AG09319 (cell line): ENCODE data around the gene EYS.

Experiments
- DNase-seq: peaks from one replicate; pipeline ENCODE4 v3.0.0-alpha.2; 2010; ENCODE audit warnings: low read depth; ENCODE audit errors: extremely low read depth
- TF ChIP-seq, protein P1 (sequence below): IDR thresholded peaks from 2 replicates; pipeline ENCODE4 v1.5.1; 2011; ENCODE audit warnings: low read depth, mild to moderate bottlenecking, inconsistent platforms, low read length, moderate library complexity

EYS gene

DNA sequence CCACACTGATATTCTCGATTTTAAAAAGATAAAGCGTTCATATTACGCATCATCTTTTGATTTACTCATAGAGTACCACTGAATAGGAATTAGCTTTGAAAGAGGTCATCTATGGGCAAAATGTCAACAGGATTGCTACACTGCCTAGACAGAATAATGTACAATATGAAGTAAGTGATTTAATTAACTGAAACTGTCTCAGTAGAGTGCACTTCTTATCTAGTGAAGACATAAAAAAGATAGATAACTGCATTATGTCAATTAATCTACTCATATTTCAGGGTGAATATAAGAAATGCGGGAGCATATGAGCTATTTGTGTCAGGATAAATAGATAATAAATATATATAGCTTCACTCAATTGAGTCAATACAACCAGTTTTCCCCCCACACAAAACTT lies 723.9 kb downstream of the EYS start:
- DNase-seq, result no peak
- TF ChIP-seq, protein P1, sequence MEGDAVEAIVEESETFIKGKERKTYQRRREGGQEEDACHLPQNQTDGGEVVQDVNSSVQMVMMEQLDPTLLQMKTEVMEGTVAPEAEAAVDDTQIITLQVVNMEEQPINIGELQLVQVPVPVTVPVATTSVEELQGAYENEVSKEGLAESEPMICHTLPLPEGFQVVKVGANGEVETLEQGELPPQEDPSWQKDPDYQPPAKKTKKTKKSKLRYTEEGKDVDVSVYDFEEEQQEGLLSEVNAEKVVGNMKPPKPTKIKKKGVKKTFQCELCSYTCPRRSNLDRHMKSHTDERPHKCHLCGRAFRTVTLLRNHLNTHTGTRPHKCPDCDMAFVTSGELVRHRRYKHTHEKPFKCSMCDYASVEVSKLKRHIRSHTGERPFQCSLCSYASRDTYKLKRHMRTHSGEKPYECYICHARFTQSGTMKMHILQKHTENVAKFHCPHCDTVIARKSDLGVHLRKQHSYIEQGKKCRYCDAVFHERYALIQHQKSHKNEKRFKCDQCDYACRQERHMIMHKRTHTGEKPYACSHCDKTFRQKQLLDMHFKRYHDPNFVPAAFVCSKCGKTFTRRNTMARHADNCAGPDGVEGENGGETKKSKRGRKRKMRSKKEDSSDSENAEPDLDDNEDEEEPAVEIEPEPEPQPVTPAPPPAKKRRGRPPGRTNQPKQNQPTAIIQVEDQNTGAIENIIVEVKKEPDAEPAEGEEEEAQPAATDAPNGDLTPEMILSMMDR, result no peak

DNA sequence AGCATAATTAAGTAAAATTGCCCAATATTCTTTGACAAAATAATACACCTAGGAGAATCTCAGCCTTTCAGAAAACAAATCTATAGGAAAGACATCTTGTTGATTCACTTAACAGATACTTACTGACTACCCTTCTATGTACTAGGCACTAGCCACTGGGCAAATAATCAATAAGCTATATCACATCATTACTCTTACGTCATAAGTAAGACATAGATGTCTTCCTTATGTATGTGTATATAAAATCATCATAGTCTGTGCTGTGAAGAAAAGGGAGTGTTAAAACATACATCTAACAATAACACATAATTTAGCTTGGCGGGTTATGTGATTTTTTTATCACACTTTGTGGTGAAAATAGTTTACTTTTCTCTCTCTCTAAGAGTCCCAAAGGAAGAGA lies 733.9 kb downstream of the EYS start:
- TF ChIP-seq, protein P1, result no peak
- no peak for DNase-seq

DNA sequence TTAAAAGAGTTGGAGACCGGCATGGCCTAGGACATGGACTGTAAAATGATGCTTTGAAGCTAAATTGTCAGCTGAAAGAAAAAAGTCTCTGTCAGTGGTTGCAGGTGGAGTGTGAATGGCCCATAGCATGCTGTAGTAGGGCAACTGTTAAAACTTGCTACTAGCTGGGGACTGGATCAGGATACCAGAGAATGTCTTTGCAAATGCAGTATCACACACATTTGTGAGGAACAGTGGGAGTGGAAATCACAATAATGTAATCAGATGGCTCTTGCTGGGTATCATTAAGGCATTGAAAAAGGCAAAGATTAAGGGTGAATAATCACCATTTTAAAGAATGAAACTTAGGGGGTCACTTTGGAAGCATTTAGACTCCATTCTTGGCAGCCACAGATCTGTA lies 737.9 kb downstream of the EYS start:
- DNase-seq, result no peak
- TF ChIP-seq, protein P1, result no peak

DNA sequence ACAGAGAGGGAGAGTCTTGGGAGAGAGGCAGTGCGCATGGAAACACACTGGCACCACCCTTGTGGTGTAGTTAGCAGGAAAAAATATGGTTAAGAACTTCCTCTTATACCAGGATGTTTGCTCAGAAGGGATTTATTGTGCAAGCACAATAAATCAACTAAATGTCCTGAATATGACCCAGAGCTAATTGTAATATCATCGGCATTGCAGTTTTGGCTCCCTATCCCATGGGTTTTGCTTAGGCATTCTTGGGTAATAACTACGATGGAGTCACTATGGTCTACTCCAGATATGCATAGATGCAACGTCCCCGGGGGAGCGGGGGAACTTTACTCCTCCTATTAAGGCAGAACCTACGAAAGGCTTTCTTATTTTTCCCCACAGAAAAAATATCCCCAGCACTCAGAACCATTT lies 751.6 kb downstream of the EYS start:
- no peak for DNase-seq
- TF ChIP-seq, protein P1, result no peak

DNA sequence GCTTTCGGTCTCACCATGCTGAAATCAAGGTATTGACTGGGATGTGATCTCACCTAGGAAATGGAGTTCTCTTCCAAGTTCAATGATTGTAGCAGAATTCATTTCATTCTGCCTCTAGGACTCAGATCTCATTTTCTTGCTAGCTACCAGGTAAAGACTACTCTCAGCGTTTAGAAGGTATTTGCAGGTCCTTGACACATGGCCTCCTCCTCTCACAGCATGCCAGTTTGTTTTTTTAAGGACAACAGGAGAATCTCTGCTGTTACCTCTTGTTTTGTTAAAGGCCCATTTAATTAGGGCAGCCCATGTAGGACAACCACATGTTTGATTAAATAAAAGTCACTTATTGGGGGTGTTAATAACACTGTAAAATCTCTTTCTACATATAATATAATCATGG lies 757.8 kb downstream of the EYS start:
- TF ChIP-seq, protein P1, result no peak
- DNase-seq, result no peak

DNA sequence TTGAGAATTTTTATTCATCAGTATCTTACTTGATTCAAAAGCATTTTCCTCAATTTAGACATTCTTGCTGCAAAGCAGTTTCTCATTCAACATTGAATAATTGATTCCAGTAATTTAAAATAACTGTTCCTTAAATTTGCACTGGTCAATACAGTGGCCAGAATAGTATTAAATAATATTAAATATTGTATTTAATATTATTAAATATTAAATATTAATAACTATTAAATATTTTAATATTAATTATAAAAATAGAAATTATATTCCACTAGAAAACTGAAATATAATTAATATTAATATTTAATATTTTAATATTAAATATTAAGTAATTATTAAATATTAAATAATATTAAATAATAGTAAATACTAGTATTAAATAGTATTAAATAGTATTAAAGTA lies 758.8 kb downstream of the EYS start:
- TF ChIP-seq, protein P1, result no peak

DNA sequence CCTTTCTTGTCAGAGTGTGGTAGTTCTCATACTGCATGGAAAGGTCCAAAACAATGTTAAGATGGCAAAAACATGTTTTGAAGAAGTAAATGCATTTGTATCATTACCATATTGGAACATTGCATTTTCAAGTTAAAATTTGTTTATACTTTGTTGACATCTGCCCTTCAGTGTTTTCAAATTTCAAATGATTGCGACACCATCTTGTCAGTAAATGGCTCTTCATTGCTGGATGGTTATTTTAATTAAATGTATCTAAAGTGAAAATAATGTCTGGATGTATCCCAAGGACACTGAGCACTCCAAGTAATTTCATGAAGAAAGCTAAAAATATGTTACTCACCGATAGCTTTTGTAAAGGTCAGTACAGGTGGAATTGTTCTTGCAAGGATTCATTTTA lies 761.6 kb downstream of the EYS start:
- TF ChIP-seq, protein P1, result no peak

More for the DNA sequence above, 758.8 kb downstream of the EYS start:
- no peak for DNase-seq

More for the DNA sequence above, 761.6 kb downstream of the EYS start:
- no peak for DNase-seq
